Measurements from ENCODE around the gene ENTPD7.
"Not testable (repeated sequence)": the region's sequence is repeated elsewhere in the genome, so short reads cannot be mapped to it uniquely, and the experiment has no call there.

The ENTPD7 gene

GRCh38 chr10:99743841-99744240 lies 84.5 kb downstream of the ENTPD7 start:
- peaks cover 8% of the 10 kb centered on the region; the same call in 1 of the 2 replicates for H3K9me3 ChIP-seq (ENCODE audit: insufficient read depth, low read length)
- H3K27ac ChIP-seq (ENCODE audit: low read depth, low read length) = no peak overlapping the region
- peaks cover 19% of the 10 kb centered on the region; the same call in 1 of the 2 replicates for H3K79me2 ChIP-seq (ENCODE audit: insufficient read depth, low read length)
- peaks cover 68% of the 10 kb centered on the region for H3K36me3 ChIP-seq (ENCODE audit: low read length)
- H4K20me1 ChIP-seq (ENCODE audit: low read depth, low read length) = no peaks in the 10 kb centered on the region; the same call in 1 of the 2 replicates
- H2AFZ ChIP-seq (ENCODE audit: low read depth, low read length, severe bottlenecking) = no peak overlapping the region
- H3K9me2 ChIP-seq (replicated peaks; ENCODE audit: insufficient read depth, low read length) = no peaks in the 10 kb centered on the region
- no peak overlapping the region for H3K4me3 ChIP-seq (ENCODE audit: insufficient read depth, low read length, poor library complexity, severe bottlenecking)
- no peaks in the 10 kb centered on the region for H3F3A ChIP-seq (ENCODE audit: insufficient read depth)
- TF ChIP-seq EZH2phosphoT487 (conservative IDR thresholded peaks at IDR 0.05; ENCODE audit: low read length) = no peak
- no peak for TF ChIP-seq CTCF (IDR thresholded peaks at IDR 0.05; ENCODE audit: insufficient read depth, low read length, poor library complexity, severe bottlenecking)
- H3K4me2 ChIP-seq (ENCODE audit: low read depth, low read length, poor library complexity, severe bottlenecking) = no peak overlapping the region
- no peak overlapping the region for H3K9ac ChIP-seq (ENCODE audit: low read length)
- no peaks in the 10 kb centered on the region for H3K27me3 ChIP-seq (ENCODE audit: low read length)

DNA sequence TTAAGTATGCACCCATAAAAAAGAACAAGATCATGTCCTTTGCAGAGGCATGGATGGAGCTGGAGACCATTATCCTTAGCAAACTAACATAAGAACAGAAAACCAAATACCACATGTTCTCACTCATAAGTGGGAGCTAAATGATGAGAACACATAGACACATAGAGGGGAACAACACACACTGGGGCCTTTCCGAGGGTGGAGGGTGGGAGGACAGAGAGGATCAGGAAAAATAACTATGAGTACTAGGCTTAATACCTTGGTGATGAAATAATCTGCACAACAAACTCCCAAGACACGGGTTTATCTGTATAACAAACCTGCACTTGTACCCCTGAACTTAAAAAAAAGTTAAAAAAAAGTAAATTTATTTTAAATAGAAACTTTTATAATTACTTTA lies 86.9 kb downstream of the ENTPD7 start:
- H3K9me3 ChIP-seq (ENCODE audit: insufficient read depth, low read length); H3K9me2 ChIP-seq (replicated peaks; ENCODE audit: insufficient read depth, low read length); H3K4me3 ChIP-seq (ENCODE audit: insufficient read depth, low read length, poor library complexity, severe bottlenecking); H3K9ac ChIP-seq (ENCODE audit: low read length); H2AFZ ChIP-seq (ENCODE audit: low read depth, low read length, severe bottlenecking); H3K27ac ChIP-seq (ENCODE audit: low read depth, low read length); H3K4me2 ChIP-seq (ENCODE audit: low read depth, low read length, poor library complexity, severe bottlenecking); H3K27me3 ChIP-seq (ENCODE audit: low read length); H4K20me1 ChIP-seq (ENCODE audit: low read depth, low read length); H3F3A ChIP-seq (ENCODE audit: insufficient read depth); H3K79me2 ChIP-seq (ENCODE audit: insufficient read depth, low read length): not testable (repeated sequence)
- H3K36me3 ChIP-seq (ENCODE audit: low read length) = peaks cover 65% of the 10 kb centered on the region

DNA sequence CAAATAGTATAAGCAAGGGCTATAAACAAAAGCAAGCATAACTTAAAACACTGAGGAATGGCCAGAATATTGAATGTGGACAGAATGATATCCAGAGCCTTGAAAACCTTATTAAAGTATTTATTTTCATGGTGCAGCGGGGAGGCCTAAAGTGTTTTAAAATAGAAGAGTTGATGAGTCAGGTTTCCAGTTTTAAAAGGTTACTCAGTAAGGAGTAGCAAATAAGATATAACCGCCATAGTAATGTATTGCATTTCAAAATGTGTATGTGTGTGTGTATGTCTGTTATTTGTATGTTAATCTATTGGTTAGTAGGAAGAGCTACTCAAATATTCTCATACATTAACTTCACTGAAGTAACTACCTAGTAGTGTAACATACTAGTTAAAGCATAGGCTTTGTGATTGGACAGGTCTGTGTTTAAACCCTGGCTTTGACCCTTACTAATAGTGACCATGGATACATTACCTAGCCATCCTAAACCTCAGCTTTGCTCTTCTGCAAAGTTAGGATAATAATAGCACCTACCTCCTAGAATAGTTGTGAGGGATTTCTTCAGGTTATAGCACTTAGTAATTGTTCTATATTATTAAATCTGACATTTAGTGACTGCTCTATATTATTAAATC lies 89.6 kb downstream of the ENTPD7 start:
- Histone ChIP-seq H3K4me2 (ENCODE audit: low read depth, low read length, poor library complexity, severe bottlenecking) (no peak overlapping the region), H3K79me2 (ENCODE audit: insufficient read depth, low read length) (no peaks in the 10 kb centered on the region; the same call in 1 of the 2 replicates), H3K27ac (ENCODE audit: low read depth, low read length) (no peak overlapping the region), H3K9me2 (replicated peaks; ENCODE audit: insufficient read depth, low read length) (no peaks in the 10 kb centered on the region), H3K9me3 (ENCODE audit: insufficient read depth, low read length) (no peaks in the 10 kb centered on the region), H3F3A (ENCODE audit: insufficient read depth) (no peaks in the 10 kb centered on the region), H3K36me3 (ENCODE audit: low read length) (peaks cover 62% of the 10 kb centered on the region), H3K27me3 (ENCODE audit: low read length) (no peaks in the 10 kb centered on the region), H4K20me1 (ENCODE audit: low read depth, low read length) (peaks cover 3% of the 10 kb centered on the region; the same call in 1 of the 2 replicates), H2AFZ (ENCODE audit: low read depth, low read length, severe bottlenecking) (no peak overlapping the region), H3K4me3 (ENCODE audit: insufficient read depth, low read length, poor library complexity, severe bottlenecking) (no peak overlapping the region), H3K9ac (ENCODE audit: low read length) (no peak overlapping the region)
- TF ChIP-seq CTCF (IDR thresholded peaks at IDR 0.05; ENCODE audit: insufficient read depth, low read length, poor library complexity, severe bottlenecking) (no peak), EZH2phosphoT487 (conservative IDR thresholded peaks at IDR 0.05; ENCODE audit: low read length) (no peak)

- no peak overlapping the region for H3K4me3 ChIP-seq (ENCODE audit: insufficient read depth, low read length, poor library complexity, severe bottlenecking)
- no peaks in the 10 kb centered on the region for H3K27me3 ChIP-seq (ENCODE audit: low read length)
- H3K4me2 ChIP-seq (ENCODE audit: low read depth, low read length, poor library complexity, severe bottlenecking) = no peak overlapping the region
- peaks cover 63% of the 10 kb centered on the region for H3K36me3 ChIP-seq (ENCODE audit: low read length)
- no peak overlapping the region for H2AFZ ChIP-seq (ENCODE audit: low read depth, low read length, severe bottlenecking)
- no peak overlapping the region for H3K9ac ChIP-seq (ENCODE audit: low read length)
- no peak overlapping the region for H3K27ac ChIP-seq (ENCODE audit: low read depth, low read length)
- peaks cover 3% of the 10 kb centered on the region; the same call in 1 of the 2 replicates for H4K20me1 ChIP-seq (ENCODE audit: low read depth, low read length)
- no peaks in the 10 kb centered on the region for H3K9me2 ChIP-seq (replicated peaks; ENCODE audit: insufficient read depth, low read length)
- H3K9me3 ChIP-seq (ENCODE audit: insufficient read depth, low read length) = no peaks in the 10 kb centered on the region
- TF ChIP-seq CTCF (IDR thresholded peaks at IDR 0.05; ENCODE audit: insufficient read depth, low read length, poor library complexity, severe bottlenecking) (no peak), EZH2phosphoT487 (conservative IDR thresholded peaks at IDR 0.05; ENCODE audit: low read length) (no peak)
- H3K79me2 ChIP-seq (ENCODE audit: insufficient read depth, low read length) = no peaks in the 10 kb centered on the region; the same call in 1 of the 2 replicates
- H3F3A ChIP-seq (ENCODE audit: insufficient read depth) = no peaks in the 10 kb centered on the region
Observed at GRCh38 chr10:99750641-99751040, 91.3 kb downstream of the ENTPD7 start.

All from SU-DHL-6 (cell line).